GM21723 (cell line): Measurements from ENCODE around the gene ROR1.
A peak's percentile ranks its signal among the peaks of the same experiment; 100 is the strongest.
"Not testable (repeated sequence)": the region's sequence is repeated elsewhere in the genome, so short reads cannot be mapped to it uniquely, and the experiment has no call there.

Experiments used
- ATAC-seq: cut with Tn5 transposase; IDR thresholded peaks from one replicate; pipeline ENCODE4 v1.9.1; 2021; ENCODE audit warnings: mild to moderate bottlenecking, moderate library complexity; ENCODE audit not compliant: unreplicated experiment

The ROR1 gene

GRCh38 chr1:63758791-63759190 lies 15.0 kb upstream of the ROR1 start:
- no peak for ATAC-seq

GRCh38 chr1:63759778-63760177 lies 14.0 kb upstream of the ROR1 start:
- no peak for ATAC-seq

- ATAC-seq, result no peak
Measured at GRCh38 chr1:63770381-63770780, 3.4 kb upstream of the ROR1 start.

GRCh38 chr1:63772201-63772600 lies 1.6 kb upstream of the ROR1 start:
- no peak for ATAC-seq

- no peak for ATAC-seq
Measured at GRCh38 chr1:63772876-63773275, 941 bp upstream of the ROR1 start.

GRCh38 chr1:63773496-63773814 lies 362 bp upstream of the ROR1 start:
- peak; percentile 15 for ATAC-seq

GRCh38 chr1:63774617-63775417 lies 1.0 kb downstream of the ROR1 start:
- ATAC-seq, result no peak

- ATAC-seq, result no peak
Measured at GRCh38 chr1:63775418-63776127, 1.8 kb downstream of the ROR1 start.

GRCh38 chr1:63777286-63777685 lies 3.5 kb downstream of the ROR1 start:
- ATAC-seq, result no peak

GRCh38 chr1:63777965-63778880 lies 4.4 kb downstream of the ROR1 start:
- ATAC-seq, result no peak

- no peak for ATAC-seq
Measured at GRCh38 chr1:63779338-63780211, 5.8 kb downstream of the ROR1 start.

- ATAC-seq, result no peak
Measured at GRCh38 chr1:63780565-63780964, 6.7 kb downstream of the ROR1 start.

- no peak for ATAC-seq
Measured at GRCh38 chr1:63782982-63783381, 9.2 kb downstream of the ROR1 start.

- no peak for ATAC-seq
Measured at GRCh38 chr1:63784083-63784482, 10.3 kb downstream of the ROR1 start.

GRCh38 chr1:63784489-63785390 lies 10.9 kb downstream of the ROR1 start:
- ATAC-seq, result no peak

GRCh38 chr1:63787270-63787669 lies 13.5 kb downstream of the ROR1 start:
- ATAC-seq, result not testable (repeated sequence)

GRCh38 chr1:63787875-63788274 lies 14.1 kb downstream of the ROR1 start:
- ATAC-seq, result no peak

GRCh38 chr1:63789856-63790605 lies 16.2 kb downstream of the ROR1 start:
- ATAC-seq, result no peak

GRCh38 chr1:63790989-63791388 lies 17.2 kb downstream of the ROR1 start:
- no peak for ATAC-seq
